OCI-LY7 (cell line): ENCODE results near the gene P2RX6.

Experiments
- EZH2phosphoT487 ChIP-seq: fragments of 200-600 bp; sonication (generic); IDR thresholded peaks from 2 replicates; pipeline ENCODE4 v1.6.1; 2018; ENCODE audit warnings: low read depth, borderline replicate concordance, mild to moderate bottlenecking, mixed run types, antibody characterized with exemption, low read length, moderate library complexity, mixed read lengths
- TF ChIP-seq, protein P1 (sequence below): fragments of 200-600 bp; sonication (generic); conservative IDR thresholded peaks from 2 replicates; pipeline ENCODE4 v1.5.1; 2014; ENCODE audit warnings: mild to moderate bottlenecking, antibody characterized with exemption, low read length, moderate library complexity, mixed read lengths

DNA sequence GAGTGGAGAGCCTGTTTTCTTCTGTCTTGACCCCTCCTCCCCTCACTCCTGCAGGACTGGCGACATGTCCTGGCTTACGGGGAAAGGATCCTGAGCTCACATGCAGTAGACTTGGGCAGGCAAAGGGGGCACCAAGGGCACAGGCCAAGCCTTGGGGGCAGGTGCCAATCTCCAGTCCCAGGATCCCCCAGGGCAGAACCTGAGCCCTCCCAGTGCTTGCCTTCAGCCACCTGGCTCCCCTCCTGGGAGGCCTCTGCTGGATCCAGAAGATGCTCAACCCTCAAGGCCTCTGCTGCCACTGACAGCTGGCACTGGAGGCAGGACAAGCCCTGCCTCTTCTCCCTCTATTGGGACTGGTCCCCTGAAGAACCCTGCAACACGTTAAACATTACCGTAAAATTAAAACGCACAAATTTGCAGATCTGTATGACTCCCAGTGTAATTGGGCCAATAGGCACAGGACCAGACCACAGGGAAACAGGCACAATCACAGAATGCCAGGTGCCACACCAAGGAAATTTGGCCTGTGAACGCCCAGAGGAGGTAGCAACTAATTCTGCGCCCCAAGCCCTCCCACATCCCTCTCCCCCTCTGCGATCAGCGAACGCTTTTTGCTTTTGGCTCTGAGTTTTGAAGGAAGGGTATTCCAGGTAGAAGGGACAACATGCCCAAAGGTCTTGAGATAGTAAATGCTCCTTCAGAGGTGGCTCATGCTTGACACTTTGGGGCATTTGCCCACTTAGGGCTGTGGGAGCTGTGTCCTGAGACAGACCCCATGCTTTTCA lies 33.8 kb upstream of the P2RX6 start:
- TF ChIP-seq, protein P1, sequence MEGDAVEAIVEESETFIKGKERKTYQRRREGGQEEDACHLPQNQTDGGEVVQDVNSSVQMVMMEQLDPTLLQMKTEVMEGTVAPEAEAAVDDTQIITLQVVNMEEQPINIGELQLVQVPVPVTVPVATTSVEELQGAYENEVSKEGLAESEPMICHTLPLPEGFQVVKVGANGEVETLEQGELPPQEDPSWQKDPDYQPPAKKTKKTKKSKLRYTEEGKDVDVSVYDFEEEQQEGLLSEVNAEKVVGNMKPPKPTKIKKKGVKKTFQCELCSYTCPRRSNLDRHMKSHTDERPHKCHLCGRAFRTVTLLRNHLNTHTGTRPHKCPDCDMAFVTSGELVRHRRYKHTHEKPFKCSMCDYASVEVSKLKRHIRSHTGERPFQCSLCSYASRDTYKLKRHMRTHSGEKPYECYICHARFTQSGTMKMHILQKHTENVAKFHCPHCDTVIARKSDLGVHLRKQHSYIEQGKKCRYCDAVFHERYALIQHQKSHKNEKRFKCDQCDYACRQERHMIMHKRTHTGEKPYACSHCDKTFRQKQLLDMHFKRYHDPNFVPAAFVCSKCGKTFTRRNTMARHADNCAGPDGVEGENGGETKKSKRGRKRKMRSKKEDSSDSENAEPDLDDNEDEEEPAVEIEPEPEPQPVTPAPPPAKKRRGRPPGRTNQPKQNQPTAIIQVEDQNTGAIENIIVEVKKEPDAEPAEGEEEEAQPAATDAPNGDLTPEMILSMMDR, result no peak
- no peak for TF ChIP-seq EZH2phosphoT487
